Activated B cell treated with CpG ODN at 0.5 μM for 24 hours (primary cell): ENCODE data around the gene PSMA7. TPM values are rescaled to one million over a fixed set of nuclear protein-coding genes. Genes with fewer than 3 reads are reported as not detected.

Experiments
- ATAC-seq: fragments of 200-7000 bp; cut with Tn5 transposase; one replicate; pipeline ENCODE4 v1.10.0; 2021; ENCODE audit warnings: low read depth, mild to moderate bottlenecking, moderate library complexity
- CTCF ChIA-PET: fragments of 350-600 bp; sonication (Branson Sonifier 250); formaldehyde crosslinking; loops from one replicate; lab custom pipeline; 2021; ENCODE audit warnings: antibody characterized with exemption; lab: Charles Lee
- POLR2A ChIA-PET: fragments of 350-600 bp; sonication (Branson Sonifier 250); formaldehyde crosslinking; loops from one replicate; lab custom pipeline; 2021; ENCODE audit warnings: antibody characterized with exemption; lab: Charles Lee
- DNase-seq: peaks from one replicate; pipeline ENCODE4 v3.0.0; 2022
- H3K27ac Mint-ChIP-seq: one replicate; pipeline ENCODE4 v1.8.0; 2020; ENCODE audit warnings: mixed read lengths
- H3K27me3 Mint-ChIP-seq: one replicate; pipeline ENCODE4 v1.8.0; 2021; ENCODE audit warnings: mixed read lengths
- H3K36me3 Mint-ChIP-seq: one replicate; pipeline ENCODE4 v1.8.0; 2021; ENCODE audit warnings: low read depth, mixed read lengths
- H3K4me1 Mint-ChIP-seq: one replicate; pipeline ENCODE4 v1.8.0; 2021; ENCODE audit warnings: mixed read lengths
- H3K4me3 Mint-ChIP-seq: one replicate; pipeline ENCODE4 v1.8.0; 2020; ENCODE audit warnings: mild to moderate bottlenecking, mixed read lengths
- H3K9me3 Mint-ChIP-seq: one replicate; pipeline ENCODE4 v1.8.0; 2020; ENCODE audit warnings: mixed read lengths
- CTCF ChIP-seq: fragments of 200-600 bp; IDR thresholded peaks from one replicate; pipeline ENCODE4 v1.8.0; 2022; ENCODE audit warnings: antibody characterized with exemption, mild to moderate bottlenecking
- intact Hi-C: fragments of 100-400 bp; cut with micrococcal nuclease; formaldehyde crosslinking; loops from one replicate; pipeline ENCODE4 v1.15.1; 2024
- total RNA-seq: library from RNA; stranded (reverse); gene quantifications from 2 replicates; pipeline ENCODE4 v1.2.3, GENCODE V29; 2022

The PSMA7 gene
- total RNA-seq, 1 donor from 2014 or later, result 241 TPM

- Mint-ChIP-seq H3K4me1 (no peaks in the 10 kb centered on the region), H3K4me3 (no peak overlapping the region), H3K9me3 (peaks cover 19% of the 10 kb centered on the region), H3K27me3 (peaks cover 22% of the 10 kb centered on the region), H3K36me3 (peaks cover 5% of the 10 kb centered on the region), H3K27ac (no peak overlapping the region)
- POLR2A ChIA-PET, result no interaction called here
- no peak for TF ChIP-seq CTCF
- no peak for DNase-seq
- intact Hi-C loops, result no loop called here
- ATAC-seq, result no peak
- CTCF ChIA-PET, result no interaction called here
Observed at GRCh38 chr20:62101078-62101477, 42.1 kb downstream of the PSMA7 start.

GRCh38 chr20:62097881-62098407 lies 45.2 kb downstream of the PSMA7 start:
- Mint-ChIP-seq H3K9me3 (peaks cover 14% of the 10 kb centered on the region), H3K4me3 (no peak overlapping the region), H3K27ac (no peak overlapping the region), H3K27me3 (peaks cover 20% of the 10 kb centered on the region), H3K36me3 (peaks cover 3% of the 10 kb centered on the region), H3K4me1 (no peaks in the 10 kb centered on the region)
- no peak for ATAC-seq
- CTCF ChIA-PET, result no interaction called here
- POLR2A ChIA-PET, result no interaction called here
- intact Hi-C loops, result no loop called here
- DNase-seq, result no peak
- TF ChIP-seq CTCF, result no peak

GRCh38 chr20:62096421-62097380 lies 46.5 kb downstream of the PSMA7 start:
- H3K9me3 Mint-ChIP-seq, result peaks cover 12% of the 10 kb centered on the region
- H3K27ac Mint-ChIP-seq, result no peak overlapping the region
- no peak for TF ChIP-seq CTCF
- DNase-seq (no peak), ATAC-seq (no peak)
- CTCF ChIA-PET, result no interaction called here
- intact Hi-C loops, result no loop called here
- POLR2A ChIA-PET, result no interaction called here
- H3K4me3 Mint-ChIP-seq, result no peak overlapping the region
- H3K36me3 Mint-ChIP-seq, result peaks cover 3% of the 10 kb centered on the region
- H3K27me3 Mint-ChIP-seq, result peaks cover 21% of the 10 kb centered on the region
- no peaks in the 10 kb centered on the region for H3K4me1 Mint-ChIP-seq

GRCh38 chr20:62089393-62089792 lies 53.8 kb downstream of the PSMA7 start:
- CTCF ChIA-PET, result no interaction called here
- intact Hi-C loops, result no loop called here
- peaks cover 13% of the 10 kb centered on the region for H3K27me3 Mint-ChIP-seq

More at GRCh38 chr20:62089393-62089792, 53.8 kb downstream of the PSMA7 start:
- no peak overlapping the region for H3K4me3 Mint-ChIP-seq
- H3K36me3 Mint-ChIP-seq, result no peaks in the 10 kb centered on the region
- DNase-seq (no peak), ATAC-seq (no peak)
- no peak overlapping the region for H3K27ac Mint-ChIP-seq
- no peak for TF ChIP-seq CTCF
- no peaks in the 10 kb centered on the region for H3K9me3 Mint-ChIP-seq
- POLR2A ChIA-PET, result no interaction called here
- H3K4me1 Mint-ChIP-seq, result no peaks in the 10 kb centered on the region
